Measurements from ENCODE around the gene OR56A3. TPM values are rescaled to one million over a fixed set of nuclear protein-coding genes. Genes with fewer than 3 reads are reported as not detected.

Gene OR56A3, protein sequence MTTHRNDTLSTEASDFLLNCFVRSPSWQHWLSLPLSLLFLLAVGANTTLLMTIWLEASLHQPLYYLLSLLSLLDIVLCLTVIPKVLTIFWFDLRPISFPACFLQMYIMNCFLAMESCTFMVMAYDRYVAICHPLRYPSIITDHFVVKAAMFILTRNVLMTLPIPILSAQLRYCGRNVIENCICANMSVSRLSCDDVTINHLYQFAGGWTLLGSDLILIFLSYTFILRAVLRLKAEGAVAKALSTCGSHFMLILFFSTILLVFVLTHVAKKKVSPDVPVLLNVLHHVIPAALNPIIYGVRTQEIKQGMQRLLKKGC
- total RNA-seq (not detected), polyA plus RNA-seq (not detected)
- long read RNA-seq, donor 1, result 0 reads
- long read RNA-seq, donor 2, result 0 reads
- long read RNA-seq, donor 3, result 0 reads
- long read RNA-seq, donor 4, result 0 reads
- long read RNA-seq, donor 5, result 0 reads
- long read RNA-seq, donor 6, result 0 reads
- long read RNA-seq, donor 7, result 0 reads
- long read RNA-seq, donor 8, result 0 reads
- long read RNA-seq, donor 9, result 0 reads
- long read RNA-seq, donor 10, result 0 reads

DNA sequence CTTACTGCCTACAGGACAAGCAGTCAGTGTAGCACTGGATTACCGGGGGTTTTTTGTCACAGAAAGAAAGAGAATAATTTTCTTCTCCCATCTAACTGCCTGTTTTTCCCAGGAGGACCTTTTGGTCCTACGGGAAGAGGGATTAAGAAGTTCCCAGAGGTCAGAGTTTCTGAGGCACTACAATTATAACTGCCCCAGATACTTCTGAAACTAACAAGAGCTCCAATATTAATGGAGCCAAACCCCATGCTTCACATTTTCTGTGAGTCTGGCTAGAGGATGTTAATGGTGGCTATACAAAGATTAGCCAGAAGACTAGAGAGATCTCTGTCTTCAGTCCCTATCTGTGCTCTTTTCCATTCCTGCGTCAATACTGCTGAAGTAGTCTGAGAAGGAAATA is at the start of gene OR56A3:
OR56A3 (plus strand) TSS at position 301 of the 400 bp plus-strand sequence. CDS start 5,096 bp downstream, outside the sequence.
- 75 to 80% (median 76%) methylated on average over 3 of the region's 3 CpGs for WGBS, 4 donors
- TF ChIP-seq CTCF (IDR thresholded peaks at IDR 0.05), result no peak
- no peak for TF ChIP-seq POLR2A (IDR thresholded peaks at IDR 0.05)
- no peaks in the 10 kb centered on the region for H3K36me3 ChIP-seq (replicated peaks in 1 of 2)

GRCh38 chr11:5892908-5893307 is 49.1 kb upstream of the OR56A3 start, which contains the start of gene OR52E5:
TSS of gene OR52E5 (plus strand) at chr11:5893208. CDS start at chr11:5900777, 7,569 bp downstream.
- Histone ChIP-seq H3K27me3 (no peaks in the 10 kb centered on the region), H3K27ac (no peak within 1 kb of the TSS), H3K36me3 (replicated peaks in 1 of 2) (no peaks in the 10 kb centered on the region), H3K4me1 (replicated peaks in 1 of 2) (no peaks in the 10 kb centered on the region), H3K4me3 (no peak within 1 kb of the TSS), H3K9me3 (replicated peaks in 1 of 3) (no peaks in the 10 kb centered on the region)
- DNase-seq, result no peak
- TF ChIP-seq POLR2A (IDR thresholded peaks at IDR 0.05) (no peak), CTCF (IDR thresholded peaks at IDR 0.05) (no peak)
- intact Hi-C loops (cut with DNase I), result no loop called here
- 78 to 83% (median 81%) methylated on average over 3 of the region's 3 CpGs for WGBS, 4 donors

More for the DNA sequence above, at the start of gene OR56A3:
- no peak for DNase-seq
- Histone ChIP-seq H3K27ac (no peak within 1 kb of the TSS), H3K4me1 (replicated peaks in 1 of 2) (no peaks in the 10 kb centered on the region), H3K4me3 (no peak within 1 kb of the TSS), H3K9me3 (replicated peaks in 1 of 3) (no peaks in the 10 kb centered on the region), H3K27me3 (no peaks in the 10 kb centered on the region)
- intact Hi-C loops (cut with DNase I), result no loop called here

DNA sequence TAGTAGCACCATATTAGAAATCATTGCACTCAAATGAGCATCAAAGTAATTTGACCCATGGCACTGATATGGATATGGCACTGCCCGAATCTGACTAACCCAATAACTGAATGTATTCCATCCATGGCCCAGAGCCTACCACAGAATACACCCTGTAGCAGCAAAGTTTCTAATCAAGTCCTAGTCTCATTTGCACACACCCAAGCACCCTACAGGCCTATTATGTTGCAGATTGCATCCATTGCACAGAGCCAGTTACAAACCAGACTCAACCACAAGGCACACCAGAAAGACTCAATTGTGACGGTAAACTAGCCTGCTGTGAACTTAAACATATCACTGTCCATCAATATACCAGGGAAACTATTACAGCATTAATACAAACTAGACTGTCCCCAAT is 42.5 kb upstream of the OR56A3 start:
- no peak for TF ChIP-seq CTCF (IDR thresholded peaks at IDR 0.05)
- 71 to 87% (median 74%) methylated on average over 2 of the region's 2 CpGs for WGBS, 4 donors
- no peaks in the 10 kb centered on the region for H3K36me3 ChIP-seq (replicated peaks in 1 of 2)
- H3K27ac ChIP-seq, result no peak overlapping the region
- intact Hi-C loops (cut with DNase I), result no loop called here
- H3K27me3 ChIP-seq, result no peaks in the 10 kb centered on the region
- no peaks in the 10 kb centered on the region for H3K4me1 ChIP-seq (replicated peaks in 1 of 2)
- no peak overlapping the region for H3K4me3 ChIP-seq
- no peaks in the 10 kb centered on the region for H3K9me3 ChIP-seq (replicated peaks in 1 of 3)
- no peak for DNase-seq

GRCh38 chr11:5910540-5910939 is 31.5 kb upstream of the OR56A3 start:
- H3K4me3 ChIP-seq, result no peak overlapping the region
- no peaks in the 10 kb centered on the region for H3K9me3 ChIP-seq (replicated peaks in 1 of 3)
- intact Hi-C loops (cut with DNase I), result no loop called here
- TF ChIP-seq CTCF (IDR thresholded peaks at IDR 0.05) (no peak), POLR2A (IDR thresholded peaks at IDR 0.05) (no peak)
- H3K4me1 ChIP-seq (replicated peaks in 1 of 2), result no peaks in the 10 kb centered on the region
- DNase-seq, result no peak
- H3K36me3 ChIP-seq (replicated peaks in 1 of 2), result no peaks in the 10 kb centered on the region
- H3K27me3 ChIP-seq, result no peaks in the 10 kb centered on the region
- 68 to 86% (median 72%) methylated on average over 2 of the region's 2 CpGs for WGBS, 4 donors
- H3K27ac ChIP-seq, result no peak overlapping the region
